Activated T-cell treated with anti-CD3 and anti-CD28 coated beads, Interleukin-2, amount 50 U/mL, for 1 hour (primary cell): ENCODE data around the gene PPP2R2C.

Source experiments
- DNase-seq: peaks from one replicate; pipeline ENCODE4 v3.0.0-alpha.2; 2020

The PPP2R2C gene

DNA sequence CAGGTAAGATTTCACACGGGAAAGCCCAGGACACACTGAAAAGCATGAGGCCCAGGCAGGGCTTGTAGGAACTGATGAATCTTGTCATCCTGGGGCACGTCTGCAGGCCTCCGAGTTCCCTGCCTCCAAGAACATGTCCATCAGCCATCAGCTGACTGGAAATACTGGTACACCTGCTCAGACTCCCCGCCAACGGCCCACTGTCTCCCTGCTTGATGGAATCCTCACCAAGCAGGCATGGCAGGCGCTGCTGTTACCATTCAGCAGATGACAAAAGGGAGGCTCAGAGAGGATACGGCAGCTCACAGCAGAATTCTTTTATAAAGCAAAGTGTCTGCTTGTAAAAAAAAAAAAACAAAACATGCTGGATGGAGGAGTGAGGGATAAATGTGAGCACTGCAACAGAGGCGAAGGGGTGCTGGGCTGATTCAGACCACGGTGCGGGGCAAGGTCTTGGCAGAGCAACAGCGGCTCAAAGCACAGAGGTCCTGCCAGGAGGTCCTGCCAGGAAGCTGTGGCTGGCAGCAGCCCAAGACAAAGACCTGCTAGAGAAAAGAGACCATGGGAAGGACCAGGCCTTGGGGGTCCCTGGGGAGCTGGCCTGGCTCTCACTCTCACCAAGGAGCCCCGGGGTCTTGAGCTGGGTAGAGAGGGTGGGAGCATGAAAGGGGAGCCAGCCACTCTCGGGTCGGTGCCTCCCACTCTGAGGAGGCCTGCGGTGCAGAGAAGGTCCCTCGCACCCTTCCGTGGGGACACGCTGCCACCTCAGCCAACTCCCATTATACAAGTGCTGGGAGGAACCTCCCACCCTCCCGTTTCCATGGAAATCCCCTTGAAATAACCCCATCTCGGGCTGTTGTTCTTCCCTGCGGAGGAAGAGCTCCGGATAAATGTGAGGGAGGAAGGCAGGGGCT lies 25.6 kb downstream of the PPP2R2C start:
- DNase-seq: no peak

DNA sequence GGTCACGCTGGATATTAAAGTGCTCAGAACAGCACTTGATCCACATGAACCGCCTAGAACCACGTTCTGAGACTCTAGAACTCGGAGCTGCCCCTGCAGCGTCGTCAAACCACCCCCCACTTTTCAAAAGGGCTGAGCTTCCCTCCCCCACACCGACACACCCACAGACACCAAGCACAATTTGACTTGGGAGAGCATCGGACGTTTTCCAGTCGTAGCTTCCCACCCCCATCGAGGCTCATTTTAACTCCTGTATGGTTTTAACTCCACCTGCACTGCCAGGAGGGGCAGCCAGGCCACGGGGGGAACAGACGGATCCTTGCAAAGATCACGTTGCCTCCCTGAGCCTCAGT lies 26.3 kb downstream of the PPP2R2C start:
- no peak for DNase-seq

DNA sequence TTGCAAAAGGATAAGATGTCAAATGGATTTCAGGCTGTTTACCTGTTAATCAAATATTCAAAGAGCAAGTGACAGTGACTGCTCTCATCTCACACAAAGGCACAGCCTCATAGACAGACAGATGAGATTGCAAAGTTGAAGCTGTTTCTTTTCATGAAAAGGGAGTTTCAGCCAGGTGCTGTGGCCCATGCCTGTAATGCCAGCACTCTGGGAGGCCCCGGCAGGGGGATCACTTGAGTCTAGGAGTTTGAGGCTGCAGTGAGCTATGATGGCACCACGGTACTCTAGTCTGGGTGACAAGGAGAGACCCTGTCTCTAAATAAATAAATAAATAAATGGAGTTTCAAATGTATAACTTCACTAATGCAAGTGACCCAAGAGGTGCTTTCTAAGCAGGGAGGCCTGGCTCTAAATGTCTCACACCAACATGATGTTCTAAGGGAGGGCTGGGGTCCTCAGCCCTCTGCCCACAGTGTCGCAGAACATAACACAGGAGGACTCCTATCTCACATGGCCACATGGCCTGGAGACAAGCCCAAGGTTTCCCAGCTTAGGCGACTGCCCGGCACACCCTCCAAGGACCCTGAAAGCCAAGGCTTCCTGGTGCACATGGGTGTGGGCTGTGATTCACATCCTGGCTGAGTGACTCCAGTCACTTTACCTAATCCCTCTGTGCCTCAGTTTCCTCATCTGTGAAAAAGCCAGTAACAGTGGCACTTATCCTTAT lies 26.8 kb downstream of the PPP2R2C start:
- DNase-seq: no peak

DNA sequence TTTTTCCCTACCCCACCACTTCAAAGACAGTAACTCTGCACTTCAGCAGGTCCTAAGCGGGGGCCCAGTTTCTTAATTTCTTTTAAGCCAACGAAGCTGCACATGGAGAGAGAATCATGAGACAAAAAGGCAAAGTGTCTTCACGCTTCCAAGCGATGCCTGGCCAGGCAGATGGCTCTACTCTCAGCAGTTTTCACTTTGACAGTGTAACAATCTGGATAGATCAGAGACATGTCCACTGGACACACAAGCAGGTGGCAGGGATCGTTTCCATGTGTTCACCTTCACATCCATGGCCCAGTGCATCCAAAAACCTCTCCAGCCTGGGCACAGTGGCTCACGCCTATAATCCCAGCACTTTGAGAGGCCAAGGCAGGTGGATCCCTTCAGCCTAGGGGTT lies 27.8 kb downstream of the PPP2R2C start:
- DNase-seq: no peak

DNA sequence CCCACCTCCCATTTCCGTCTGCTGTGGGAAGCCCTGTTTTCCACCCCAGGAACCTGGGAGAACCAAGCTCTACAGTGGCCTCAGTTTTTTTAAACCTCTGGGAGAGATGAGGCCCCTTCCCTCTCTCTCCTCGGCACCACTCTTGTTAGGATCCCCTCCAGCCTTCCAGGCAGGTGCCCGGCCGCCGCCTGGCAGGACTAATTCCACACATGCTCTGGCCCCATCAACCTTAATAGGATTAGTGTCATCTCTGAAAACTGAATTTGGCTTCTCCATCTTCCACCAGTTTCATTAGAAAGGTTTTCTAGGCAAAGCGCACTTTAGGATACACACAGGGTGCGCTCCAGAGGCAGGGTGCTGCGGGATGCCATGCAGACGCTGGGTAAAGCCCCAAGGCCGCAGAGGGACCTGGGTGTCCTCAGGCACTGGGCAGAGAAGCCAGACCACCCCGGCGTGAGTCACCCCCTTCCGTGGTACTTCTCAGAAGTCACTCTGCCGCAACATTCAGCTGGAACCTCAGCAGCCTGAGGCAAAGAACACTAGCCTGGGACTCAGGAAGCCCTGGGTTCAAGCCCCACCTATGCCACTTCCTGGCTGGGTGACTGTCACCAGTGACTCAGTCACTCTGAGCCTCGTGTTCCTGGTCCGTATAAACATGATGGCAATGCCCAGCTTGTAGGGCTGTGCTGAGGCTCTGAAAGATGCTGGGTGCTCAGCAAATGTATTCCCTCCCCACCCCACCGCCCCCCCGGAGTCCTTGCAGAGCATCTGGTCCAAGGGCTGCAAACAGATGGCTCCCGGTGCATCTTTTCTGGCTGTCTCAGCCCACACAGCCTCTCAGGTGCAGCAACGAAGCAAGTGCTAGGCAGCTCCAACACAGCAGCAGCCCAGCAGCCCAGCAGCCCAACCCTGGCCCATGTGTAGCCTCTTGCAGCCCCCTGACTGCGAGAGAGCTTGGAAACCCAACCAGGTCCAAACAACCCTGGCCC lies 29.1 kb downstream of the PPP2R2C start:
- DNase-seq: no peak

DNA sequence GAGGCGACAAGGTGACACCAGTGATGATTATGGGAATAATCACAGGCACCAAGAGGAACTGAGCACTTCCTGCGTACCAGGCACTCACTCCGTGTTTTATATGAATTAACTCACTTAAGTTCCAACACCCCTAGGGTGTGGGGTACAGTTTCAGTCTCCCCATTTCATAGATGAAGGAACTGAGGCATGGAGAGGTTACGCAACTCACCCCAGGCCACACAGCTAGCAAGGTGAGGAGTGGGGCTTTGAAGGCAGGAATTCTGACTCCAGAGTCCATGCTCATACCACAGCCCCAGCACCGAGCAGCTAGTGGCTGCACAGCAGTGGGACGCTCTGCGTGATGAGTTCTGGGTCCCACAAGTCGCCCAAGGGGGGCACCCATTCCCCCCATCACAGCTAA lies 29.9 kb downstream of the PPP2R2C start:
- DNase-seq: no peak

DNA sequence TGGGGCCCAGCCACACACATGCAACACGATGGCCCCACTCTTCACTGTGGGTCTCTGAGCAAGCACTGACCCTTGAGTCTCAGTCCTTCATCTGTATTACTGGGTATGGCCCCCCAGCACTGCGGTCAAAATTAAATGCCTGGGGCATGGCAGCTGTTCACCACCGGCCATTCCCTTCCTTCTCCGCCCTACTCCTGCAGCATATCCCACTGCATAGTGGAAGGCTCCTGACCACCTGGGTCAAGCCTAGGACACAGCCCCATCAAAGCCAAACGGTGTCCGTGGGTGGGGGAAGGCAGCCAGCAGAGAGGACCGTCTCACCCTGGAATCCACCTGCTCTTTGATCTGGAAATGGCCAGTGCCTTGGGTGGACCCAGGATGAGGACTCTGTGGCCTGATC lies 30.7 kb downstream of the PPP2R2C start:
- DNase-seq: no peak

DNA sequence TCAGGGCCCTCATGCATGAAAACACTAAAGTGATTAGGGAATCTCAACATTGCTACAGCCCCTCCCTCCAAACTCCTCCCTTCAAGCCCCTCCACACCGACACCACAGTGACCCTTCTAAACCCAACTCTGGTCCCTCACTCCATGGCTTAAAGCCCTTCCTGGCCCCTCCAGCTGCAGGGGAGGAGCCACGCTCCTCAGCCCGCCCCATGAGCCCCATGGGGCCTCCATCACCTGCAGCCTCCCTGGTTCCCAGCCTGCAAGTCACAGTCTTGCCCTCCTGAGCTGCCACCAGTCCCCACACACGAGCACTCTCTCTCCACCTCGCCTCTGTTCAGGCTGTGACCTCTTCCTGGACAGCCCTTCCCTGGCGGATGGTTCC lies 31.2 kb downstream of the PPP2R2C start:
- no peak for DNase-seq

DNA sequence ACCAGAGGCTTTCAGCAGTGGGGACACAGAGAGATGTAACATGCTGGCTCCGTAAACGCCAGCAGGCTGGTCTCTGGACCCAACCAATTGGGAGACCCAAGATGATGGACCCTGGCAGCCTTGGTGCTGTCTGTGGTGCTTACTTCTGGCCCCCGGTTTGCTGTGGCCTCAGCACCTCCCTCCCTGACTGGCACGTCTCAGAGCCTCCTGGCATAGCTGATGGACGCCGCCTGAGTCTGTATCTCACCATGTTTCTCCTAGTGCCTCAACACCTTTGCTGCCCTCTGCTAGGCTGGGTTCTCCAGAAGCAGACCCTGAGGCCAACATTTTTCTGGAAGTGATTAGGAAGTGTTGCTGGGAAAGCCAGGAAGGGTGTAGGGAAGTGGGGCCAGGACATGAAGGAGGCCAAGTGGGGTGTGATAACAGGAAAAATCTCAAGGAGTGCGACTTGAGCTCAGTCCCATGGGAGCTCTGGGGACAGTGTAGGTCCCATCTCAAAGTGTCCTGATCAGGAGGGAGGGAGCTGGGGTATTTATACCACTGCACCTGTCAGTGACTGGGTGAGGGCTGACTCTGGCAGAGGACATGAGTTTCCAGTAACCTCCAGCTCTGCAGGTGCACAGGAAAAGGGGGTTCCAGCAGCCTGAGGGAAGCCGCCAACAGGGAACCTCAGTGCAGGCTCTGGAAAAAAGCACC lies 31.8 kb downstream of the PPP2R2C start:
- no peak for DNase-seq

DNA sequence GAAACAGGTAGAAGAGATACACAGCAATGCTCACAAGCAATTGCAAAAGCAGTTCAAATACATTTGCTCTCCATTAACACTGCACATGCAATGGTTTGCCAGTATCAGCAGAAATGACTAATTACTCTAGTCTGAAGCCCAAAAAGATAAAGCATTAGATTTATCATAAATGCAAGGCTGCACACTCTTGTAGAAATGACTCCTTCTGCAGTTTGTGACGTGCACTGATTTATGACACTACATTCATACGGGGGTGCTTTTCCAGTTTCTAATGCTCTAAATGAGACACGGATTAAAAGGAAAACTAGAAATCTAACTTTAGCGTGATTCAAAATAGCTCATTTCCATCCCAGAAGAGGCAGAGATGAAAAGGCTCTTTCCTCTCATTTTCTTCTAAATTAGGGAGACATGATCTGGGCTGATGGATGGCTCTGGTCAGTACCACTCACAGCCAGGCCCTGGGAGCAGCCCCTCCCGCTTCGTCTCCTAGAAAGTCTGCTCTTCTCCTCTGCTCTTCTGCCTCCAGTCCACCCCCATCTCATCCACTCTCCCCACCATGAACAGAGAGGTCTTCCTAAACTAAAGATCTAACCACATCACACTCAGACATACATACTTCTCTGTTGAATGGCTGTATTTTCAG lies 33.2 kb downstream of the PPP2R2C start:
- DNase-seq: no peak

DNA sequence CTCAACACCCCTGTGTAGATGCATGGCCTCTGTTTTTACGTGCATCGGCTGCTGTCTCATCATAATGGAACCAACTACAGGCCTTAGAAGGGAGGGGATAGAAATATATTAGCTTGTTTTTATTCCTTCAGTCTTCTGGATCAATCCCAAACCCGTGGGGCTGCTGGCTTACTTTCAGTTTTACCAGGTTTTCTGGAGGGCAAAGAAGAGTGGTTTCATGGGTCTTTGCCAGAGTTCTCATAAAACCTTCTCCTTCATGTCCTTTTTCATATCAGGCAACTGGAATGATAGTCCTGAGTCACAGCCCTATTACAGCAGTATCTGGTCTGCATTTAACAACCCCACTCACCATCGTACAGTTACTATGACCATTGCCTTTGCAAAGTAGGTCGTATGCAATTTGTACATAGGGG lies 34.6 kb downstream of the PPP2R2C start:
- no peak for DNase-seq

DNA sequence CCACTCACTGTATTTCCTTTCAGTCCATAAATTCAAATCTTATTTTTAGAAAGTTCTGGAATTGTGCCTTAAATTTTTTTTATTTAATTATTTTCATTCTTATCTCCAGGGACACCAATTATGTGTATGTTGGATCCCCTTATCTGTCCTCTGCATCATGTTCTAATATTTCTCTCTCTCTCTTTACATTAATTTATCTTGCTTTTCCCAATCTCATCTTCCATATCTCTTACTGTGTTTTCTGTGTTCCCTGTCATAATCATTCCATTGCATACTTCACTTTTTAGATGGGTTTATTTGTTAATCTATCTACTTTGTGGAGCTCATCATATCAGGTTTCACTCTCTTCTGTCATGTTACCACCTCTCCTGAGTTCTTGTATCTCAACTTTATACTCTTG lies 37.4 kb downstream of the PPP2R2C start:
- DNase-seq: no peak

DNA sequence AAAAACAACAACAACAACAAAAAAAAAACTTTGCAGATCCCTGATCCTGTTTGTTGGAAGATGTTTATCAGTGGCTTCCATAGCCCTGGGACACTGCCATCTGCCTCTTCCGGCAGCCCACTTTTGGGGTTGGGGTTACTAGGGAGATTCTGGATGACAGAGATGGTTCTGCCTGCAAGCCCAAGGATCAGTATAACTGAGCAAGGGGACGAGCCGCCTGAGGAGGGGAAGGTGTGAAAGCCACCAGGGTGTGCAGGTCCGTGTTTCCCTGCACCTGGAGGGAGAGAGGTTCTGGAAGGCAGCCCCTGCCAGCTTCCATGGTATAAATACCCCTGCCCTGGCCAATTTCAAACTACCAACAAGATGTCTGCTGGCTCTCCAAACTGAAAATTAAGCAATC lies 41.5 kb downstream of the PPP2R2C start:
- DNase-seq: no peak

DNA sequence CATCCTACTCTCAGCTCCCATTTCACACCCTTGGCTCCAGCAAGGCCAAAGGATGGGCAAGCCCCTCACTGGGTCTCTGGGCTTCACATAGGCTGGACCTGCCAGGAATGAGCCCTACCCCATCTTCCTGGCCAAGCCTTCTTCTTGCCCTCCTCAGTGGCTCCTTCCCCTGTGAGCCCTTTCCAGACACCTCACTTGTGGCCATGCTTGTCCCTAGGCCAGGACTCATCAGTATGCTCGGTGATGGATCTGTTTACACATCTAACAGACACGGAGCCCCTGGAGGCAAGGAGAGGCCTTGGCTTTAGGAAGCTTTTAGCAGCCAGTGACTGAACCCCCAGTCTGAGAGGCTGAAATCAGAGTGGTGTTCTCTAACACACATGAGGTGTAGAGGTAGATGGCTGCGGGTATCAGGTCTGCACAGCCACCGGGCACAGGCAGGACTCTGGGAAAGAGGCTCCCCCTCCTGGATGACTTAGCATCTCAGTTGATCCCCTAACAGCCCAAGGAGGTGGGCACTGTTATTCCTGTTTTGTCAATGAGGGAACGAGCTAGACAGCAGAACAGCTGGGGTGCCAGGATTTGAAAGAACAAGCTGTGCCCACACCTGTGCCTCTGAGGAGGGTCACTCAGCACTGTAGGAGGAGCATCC lies 44.8 kb downstream of the PPP2R2C start:
- DNase-seq: no peak

DNA sequence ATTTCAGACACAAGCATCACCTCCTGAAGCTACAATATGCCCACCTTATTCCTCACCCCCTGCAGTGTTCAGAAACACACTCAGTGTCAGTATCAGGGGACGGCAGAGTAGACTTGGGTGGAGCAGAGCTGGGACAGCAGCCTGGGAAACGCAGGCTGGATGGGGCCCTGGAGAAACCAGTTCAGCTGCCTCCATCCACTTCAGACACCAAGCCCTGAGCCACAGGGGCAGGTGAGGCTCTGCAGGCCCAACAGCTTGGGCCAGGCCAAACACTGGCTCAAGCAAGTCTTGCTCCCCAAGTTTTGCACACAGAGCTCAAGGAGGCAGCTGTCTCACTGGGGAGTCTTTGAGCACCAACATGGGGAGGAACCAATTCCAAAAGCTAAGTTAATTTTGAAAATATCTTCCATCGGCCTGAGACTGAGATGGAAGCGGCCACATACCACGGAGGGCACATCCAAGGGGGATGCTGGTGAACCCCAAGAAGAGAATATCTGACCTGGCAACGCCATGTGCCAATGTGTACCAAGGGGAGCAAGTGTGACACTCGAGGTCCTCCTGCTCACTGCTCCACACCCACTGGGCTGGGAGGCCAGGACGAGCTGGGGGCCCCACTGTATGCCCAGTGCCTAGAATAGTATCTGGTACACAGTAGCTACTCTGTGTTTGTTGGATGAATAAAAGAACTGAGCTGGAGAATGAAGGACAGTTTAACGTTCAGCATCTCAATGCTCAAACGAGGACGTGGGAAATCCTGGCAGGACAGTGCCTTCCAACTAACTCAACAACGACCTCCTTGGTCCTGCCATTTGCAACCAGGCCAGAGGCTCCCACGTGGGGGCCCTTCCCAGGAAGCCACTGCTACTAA lies 45.6 kb downstream of the PPP2R2C start:
- DNase-seq: no peak

DNA sequence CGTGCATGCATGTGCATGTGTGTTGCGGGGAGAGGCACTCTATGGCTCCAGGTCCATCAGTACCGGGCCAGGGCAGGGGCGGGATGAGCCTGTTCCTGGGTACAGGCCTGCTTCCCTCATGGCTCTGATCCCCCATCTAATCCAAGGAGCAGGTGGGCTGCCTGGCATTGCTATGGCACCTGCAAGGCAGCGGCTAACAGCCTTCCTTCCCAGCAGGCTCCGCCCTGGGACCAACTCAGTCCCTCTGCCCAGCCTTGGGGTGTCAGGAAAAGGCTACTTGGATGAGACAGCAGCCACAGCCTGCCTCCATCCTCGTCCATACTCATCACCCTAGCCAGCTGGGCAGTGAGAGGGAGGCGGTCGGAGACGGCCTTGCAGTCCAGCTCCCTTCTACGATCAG lies 46.5 kb downstream of the PPP2R2C start:
- no peak for DNase-seq

DNA sequence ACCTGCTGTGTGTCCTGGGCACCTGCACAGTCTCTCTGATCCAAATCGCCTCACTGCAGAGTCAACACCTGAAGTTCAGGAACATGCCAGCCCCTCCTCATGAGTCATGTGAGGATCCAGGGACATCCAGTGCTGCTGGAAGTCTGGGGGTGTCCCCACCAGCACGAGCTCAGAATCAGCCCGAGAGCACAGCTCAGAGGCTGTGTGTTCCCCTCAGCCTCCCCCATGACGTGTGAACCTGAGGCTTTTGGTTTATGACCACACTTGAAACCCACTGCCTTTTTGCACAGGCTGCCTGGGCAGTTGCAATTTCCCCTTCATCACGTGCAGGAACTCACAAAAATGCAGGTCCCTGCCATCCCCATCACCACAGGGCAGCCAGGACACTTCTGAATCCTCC lies 47.1 kb downstream of the PPP2R2C start:
- no peak for DNase-seq

DNA sequence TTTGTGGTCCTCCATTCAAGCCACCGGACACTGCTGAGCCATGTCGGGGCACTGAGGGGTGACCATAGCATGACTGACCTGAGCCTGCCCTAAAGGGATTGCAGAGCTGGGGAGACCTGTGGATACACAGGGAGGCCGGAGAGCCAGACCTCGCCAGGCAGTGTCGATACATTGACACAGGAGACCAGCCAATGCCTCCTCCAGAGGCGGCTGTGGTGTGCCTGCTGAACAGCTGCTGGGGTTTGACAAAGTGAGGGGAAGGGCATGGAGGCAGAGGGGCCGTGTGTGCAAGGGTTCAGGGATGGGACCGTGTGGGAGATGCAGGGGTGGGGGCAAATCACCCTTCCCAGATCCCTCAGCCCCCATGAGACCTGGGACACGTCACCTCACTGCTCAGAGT lies 48.0 kb downstream of the PPP2R2C start:
- no peak for DNase-seq

DNA sequence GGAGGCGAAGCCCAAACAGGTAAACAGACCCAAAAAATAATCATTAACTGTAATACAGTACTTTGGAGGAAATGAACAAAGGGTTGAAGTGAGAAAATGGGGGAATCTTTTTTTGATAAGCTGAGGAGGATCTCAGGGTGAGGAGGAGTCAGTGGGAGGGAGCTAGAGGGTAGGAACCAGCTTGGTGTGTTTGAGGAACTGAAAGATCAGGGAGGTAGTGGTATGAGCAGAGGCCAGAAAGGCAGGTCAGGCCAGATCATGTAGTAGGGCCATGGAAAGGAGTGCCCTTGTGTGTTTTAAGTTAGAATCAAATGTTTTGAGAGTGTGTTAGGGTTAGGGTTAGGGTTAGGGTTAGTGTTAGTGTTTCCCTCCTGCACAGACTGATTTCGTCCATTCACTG lies 48.8 kb downstream of the PPP2R2C start:
- no peak for DNase-seq

DNA sequence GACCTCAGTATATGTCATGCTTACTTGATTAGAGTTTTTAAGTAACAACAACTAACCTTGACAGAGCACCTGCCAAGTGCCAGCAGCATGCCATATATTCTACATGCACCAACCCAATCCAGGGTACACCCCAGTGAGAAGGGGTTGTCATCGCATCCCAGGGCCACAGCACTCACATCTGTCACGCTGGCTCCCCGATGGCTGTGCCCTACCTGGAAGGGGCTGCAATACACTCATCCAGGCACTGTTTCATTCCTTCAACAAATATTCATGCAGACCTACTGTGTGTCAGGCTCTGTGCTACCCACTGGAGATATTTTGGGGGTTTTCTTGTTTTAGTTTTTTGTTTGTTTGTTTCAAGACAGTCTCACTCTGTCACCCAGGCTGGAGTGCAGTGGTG lies 49.5 kb downstream of the PPP2R2C start:
- DNase-seq: no peak

DNA sequence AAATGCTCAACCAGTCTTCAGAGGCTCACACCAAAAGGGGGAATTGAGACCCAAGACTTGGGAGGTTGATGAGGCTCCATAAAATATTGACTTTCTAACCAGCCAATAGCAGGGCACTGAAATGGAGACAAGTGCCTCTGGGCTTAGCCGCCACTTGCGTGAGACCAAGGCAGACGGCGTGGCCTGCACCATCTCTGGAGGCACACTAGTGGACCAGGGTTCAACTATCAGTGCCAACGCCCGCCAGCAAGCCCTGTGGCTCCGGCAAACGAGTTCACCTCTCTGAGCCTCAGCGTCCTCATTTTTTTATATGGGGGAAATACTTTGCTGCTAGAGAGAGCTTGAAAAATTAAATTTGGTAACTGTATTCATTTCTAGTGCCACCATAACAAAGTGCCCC lies 50.3 kb downstream of the PPP2R2C start:
- no peak for DNase-seq
